HPDE6-E6E7 (cell line): ENCODE data around the gene ZSWIM6.

Experiments used
- DNase-seq: peaks from one replicate; pipeline ENCODE4 v3.0.0; 2011; ENCODE audit warnings: missing footprints; ENCODE audit errors: extremely low spot score

Gene ZSWIM6

DNA sequence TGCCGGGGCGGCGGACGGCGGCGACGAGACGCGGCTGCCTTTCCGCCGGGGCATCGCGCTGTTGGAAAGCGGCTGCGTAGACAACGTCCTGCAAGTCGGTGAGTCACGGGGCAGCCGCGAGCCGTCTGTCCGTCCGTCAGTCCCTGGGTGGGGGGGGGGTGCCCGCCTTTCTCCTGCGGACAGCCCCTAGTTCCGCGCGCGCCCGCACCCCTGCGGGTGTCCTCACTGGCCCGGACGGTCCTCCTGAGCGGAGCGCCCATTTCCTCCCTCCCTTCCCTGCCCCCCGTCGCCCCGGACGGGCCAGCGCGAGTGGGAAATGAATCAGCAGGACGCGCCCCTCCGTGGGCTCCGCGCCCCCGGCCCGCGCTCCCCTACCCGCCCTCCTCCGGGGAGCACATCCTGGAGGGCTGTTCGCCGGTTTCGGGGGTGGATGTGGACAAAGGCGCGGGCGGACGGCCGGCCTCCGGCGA, 828 bp downstream of the ZSWIM6 start:
- no peak for DNase-seq

- DNase-seq = no peak
Observed at GRCh38 chr5:61333321-61333953, 1.4 kb downstream of the ZSWIM6 start.

- no peak for DNase-seq
Observed at GRCh38 chr5:61333954-61334867, 2.2 kb downstream of the ZSWIM6 start.

- DNase-seq = no peak
Observed at GRCh38 chr5:61334868-61335615, 3.0 kb downstream of the ZSWIM6 start.

DNA sequence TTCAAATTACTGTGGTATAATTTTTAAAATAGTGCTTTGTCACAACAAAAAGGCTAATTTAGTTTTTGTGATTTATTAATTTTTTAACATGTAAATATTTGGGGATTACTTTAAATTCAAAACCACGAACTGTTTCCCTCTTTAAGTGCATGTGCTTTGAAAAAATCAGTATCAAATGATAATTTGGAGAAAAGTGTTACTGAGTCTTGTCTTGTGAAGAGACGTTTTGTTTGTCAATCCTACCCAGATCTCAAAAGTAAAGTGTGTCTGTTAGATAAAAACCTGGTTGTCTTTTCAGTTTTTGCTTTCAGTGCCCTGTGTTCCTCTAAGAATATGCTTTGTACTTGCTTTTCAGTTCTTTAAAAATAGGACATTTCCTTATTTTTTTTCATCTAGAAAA, 7.7 kb downstream of the ZSWIM6 start:
- DNase-seq = no peak

DNA sequence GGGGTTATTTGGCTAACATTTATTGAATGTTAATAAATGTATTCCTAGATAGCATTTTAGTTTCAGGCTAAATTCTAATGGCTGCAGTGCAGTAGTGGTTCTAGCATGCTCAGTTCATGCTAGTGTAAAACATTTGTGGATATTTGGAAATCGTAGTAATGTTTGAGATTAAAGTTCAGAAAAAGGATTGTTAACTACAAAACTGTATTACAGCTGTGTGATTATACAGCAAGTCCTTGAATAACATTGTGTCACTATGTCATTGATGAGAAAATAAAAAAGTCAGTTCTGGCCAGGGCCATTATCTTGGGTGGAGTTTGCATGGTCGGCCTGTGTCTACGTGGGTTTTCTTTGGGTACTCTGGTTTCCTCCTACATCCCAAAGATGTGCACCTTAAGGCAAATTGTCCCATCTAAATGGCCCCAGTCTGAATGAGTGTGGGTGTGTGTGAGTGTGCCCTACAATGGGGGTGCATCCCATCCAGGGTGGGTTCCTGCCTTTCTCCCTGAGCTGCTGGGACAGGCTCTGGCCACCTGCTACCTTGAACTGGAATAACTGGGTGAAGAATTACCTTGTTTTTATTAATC, 8.8 kb downstream of the ZSWIM6 start:
- DNase-seq = no peak

GRCh38 chr5:61342071-61342501, 10.0 kb downstream of the ZSWIM6 start:
- DNase-seq = no peak

- DNase-seq = no peak
Observed at GRCh38 chr5:61344187-61344944, 12.3 kb downstream of the ZSWIM6 start.

GRCh38 chr5:61346511-61346910, 14.5 kb downstream of the ZSWIM6 start:
- no peak for DNase-seq

- no peak for DNase-seq
Observed at GRCh38 chr5:61347080-61347479, 15.0 kb downstream of the ZSWIM6 start.

- no peak for DNase-seq
Observed at GRCh38 chr5:61348447-61348846, 16.4 kb downstream of the ZSWIM6 start.

GRCh38 chr5:61349935-61350334, 17.9 kb downstream of the ZSWIM6 start:
- no peak for DNase-seq

- DNase-seq = no peak
Observed at GRCh38 chr5:61350535-61350934, 18.5 kb downstream of the ZSWIM6 start.

DNA sequence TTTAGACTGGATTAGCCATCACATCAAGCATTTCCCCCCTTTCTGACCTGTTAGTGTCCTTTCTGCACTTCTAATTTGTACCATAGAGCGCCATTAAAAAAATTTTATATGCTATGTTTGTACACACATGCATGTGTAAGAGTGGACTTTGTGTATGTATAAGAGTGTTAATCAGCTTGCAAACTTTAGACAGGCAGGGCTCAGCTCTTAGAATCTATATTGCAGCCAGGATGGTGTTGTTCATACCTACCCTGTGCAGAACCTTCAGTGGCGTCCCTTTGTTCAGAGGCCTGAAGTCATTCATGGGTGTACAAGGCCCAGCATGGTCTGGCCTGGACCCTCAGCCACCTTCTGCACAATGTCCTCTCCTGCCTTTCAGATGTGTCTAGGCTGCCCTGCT, 19.7 kb downstream of the ZSWIM6 start:
- DNase-seq = no peak

- no peak for DNase-seq
Observed at GRCh38 chr5:61352180-61352579, 20.1 kb downstream of the ZSWIM6 start.

DNA sequence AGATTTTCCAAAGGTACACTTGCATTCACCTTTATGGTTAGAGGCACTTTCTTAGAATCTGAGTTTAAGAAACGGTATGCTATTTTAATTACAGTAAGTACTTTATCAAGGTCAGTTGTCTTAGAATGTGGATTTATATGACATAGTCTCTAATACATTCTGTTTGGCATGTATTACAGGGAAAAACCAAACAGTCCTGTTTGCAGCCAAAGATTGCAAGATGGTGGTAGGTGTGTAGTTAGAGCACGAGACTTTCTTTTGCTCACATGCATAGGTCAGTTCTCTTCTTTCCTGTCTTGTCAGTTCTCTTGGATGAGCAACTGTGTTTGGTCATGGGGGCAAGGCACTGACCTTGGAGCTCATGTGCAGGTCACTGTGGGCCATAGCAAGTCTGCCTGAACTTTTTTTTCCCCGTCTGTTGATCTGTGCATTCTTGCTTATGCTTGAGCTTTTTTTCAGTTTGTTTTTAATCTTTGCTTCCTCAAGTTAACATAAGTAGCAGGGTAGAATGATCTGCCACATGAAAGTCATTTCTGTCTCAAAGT, 20.6 kb downstream of the ZSWIM6 start:
- no peak for DNase-seq

GRCh38 chr5:61353293-61353692, 21.2 kb downstream of the ZSWIM6 start:
- DNase-seq = no peak

GRCh38 chr5:61354199-61354598, 22.1 kb downstream of the ZSWIM6 start:
- DNase-seq = no peak

DNA sequence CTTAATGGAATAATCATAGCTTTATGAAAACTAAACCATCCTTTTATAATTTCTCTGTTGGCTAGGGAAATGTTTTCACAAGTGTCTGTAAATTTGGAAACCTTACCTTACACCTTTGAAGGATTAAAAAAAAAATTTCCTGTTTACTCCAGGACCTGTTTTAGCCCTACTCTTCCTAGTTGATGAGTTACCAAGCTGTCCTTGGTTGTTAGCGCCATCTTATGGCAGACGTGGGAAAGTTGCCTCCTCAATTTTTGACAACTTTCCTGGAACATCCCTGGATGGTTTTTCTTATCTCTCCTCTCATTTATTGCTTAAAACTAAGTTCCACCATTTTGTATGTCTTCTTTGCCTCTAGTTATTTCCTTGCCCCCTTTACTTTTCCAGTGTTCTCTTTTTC, 25.7 kb downstream of the ZSWIM6 start:
- no peak for DNase-seq

- DNase-seq = no peak
Observed at GRCh38 chr5:61362796-61363368, 30.8 kb downstream of the ZSWIM6 start.
